Aorta (tissue), 5 donors: ENCODE results near the gene CACNA1D. TPM values are rescaled to one million over a fixed set of nuclear protein-coding genes. Genes with fewer than 3 reads are reported as not detected.

Experiments used
- ATAC-seq: fragments of 200-7000 bp; cut with Tn5 transposase; one replicate; pipeline ENCODE4 v1.9.1; 2022; ENCODE audit warnings: moderate library complexity; ENCODE audit not compliant: low FRiP score
- DNase-seq, 2 donors: peaks; one replicate each; pipeline ENCODE4 v3.0.0-alpha.2; 2020
- H3K27ac ChIP-seq, 2 donors: one replicate each; pipeline ENCODE4 v1.5.1; 2013; ENCODE audit warnings: low read length in 2 of 2, mild to moderate bottlenecking in 2 of 2, moderate library complexity in 2 of 2, control low read depth in 1 of 2, inconsistent platforms in 1 of 2, low read depth in 1 of 2
- H3K27me3 ChIP-seq, 2 donors: one replicate each; pipeline ENCODE4 v1.6.1; 2013; ENCODE audit warnings: control low read depth in 1 of 2, low read length in 1 of 2, mild to moderate bottlenecking in 1 of 2, moderate library complexity in 1 of 2; ENCODE audit not compliant: insufficient read depth in 2 of 2, control insufficient read depth in 1 of 2
- H3K36me3 ChIP-seq, 2 donors: one replicate each; pipeline ENCODE4 v1.6.1; 2013; ENCODE audit warnings: control low read depth in 1 of 2, low read length in 1 of 2, mild to moderate bottlenecking in 1 of 2; ENCODE audit not compliant: insufficient read depth in 2 of 2, control insufficient read depth in 1 of 2
- H3K4me1 ChIP-seq, 2 donors: one replicate each; pipeline ENCODE4 v1.6.1; 2013; ENCODE audit warnings: low read length in 2 of 2, control low read depth in 1 of 2, mild to moderate bottlenecking in 1 of 2, moderate library complexity in 1 of 2; ENCODE audit not compliant: insufficient read depth in 2 of 2, control insufficient read depth in 1 of 2
- H3K4me3 ChIP-seq, 2 donors: one replicate each; pipeline ENCODE4 v1.5.1; 2013; ENCODE audit warnings: low read length in 2 of 2, control low read depth in 1 of 2, mild to moderate bottlenecking in 1 of 2
- H3K9me3 ChIP-seq: one replicate; pipeline ENCODE4 v1.6.1; 2013; ENCODE audit warnings: mild to moderate bottlenecking, low read length; ENCODE audit not compliant: control insufficient read depth
- WGBS, 2 donors: extraction: QIAGEN DNeasy Blood & Tissue Kit; methylation state at CpG; one replicate each; pipeline ENCODE4 v1.1.7; 2013; 5-methylcytosine and 5-hydroxymethylcytosine counted together
- intact Hi-C, 2 donors: fragments of 100-400 bp; cut with DNase I; formaldehyde crosslinking; loops; one replicate each; pipeline versions ENCODE4 v1.14.2 to v1.15.0; 2022
- polyA plus RNA-seq, 2 donors: library from polyadenylated mRNA; stranded (reverse); fragments of 200-250 nt; gene quantifications; one replicate each; pipeline ENCODE4 v1.2.3, GENCODE V29; 2013
- total RNA-seq, 2 donors: library from RNA; stranded (reverse); fragmentation: NEBNext Ultra II Directional; extraction: Animal tissue kit (Norgen Biotek cat#: 25700); gene quantifications; one replicate each; pipeline ENCODE4 v1.2.1, GENCODE V29; 2021
- donor health status: healthy with polysubstance abuse.
- donor health status: Bipolar disorder and iron deficiency.
- donor health status: DM: no; HTN: no; CAD: no.
- donor health status: DM: no; HTN: no; CAD: no.
- donor health status: DM: yes; HTN: yes; CAD: no.

CACNA1D gene
- total and polyA plus RNA-seq, 4 donors: 0.25 to 7.4 (median 0.78) TPM; not detected in 1

- intact Hi-C loops: loop anchor here in 1 of 2 donors (5.0 kb wide), 2 partner anchors 75 to 115 kb away; no protein-coding TSS in a partner anchor
- 58 to 60% methylated on average over 10 of the region's 10 CpGs for WGBS, 2 donors
- ATAC-seq (no peak), DNase-seq (no peak)
- Histone ChIP-seq H3K27me3 (no peaks in the 10 kb centered on the region), H3K4me3 (no peak overlapping the region), H3K27ac (no peak overlapping the region), H3K9me3 (no peaks in the 10 kb centered on the region), H3K36me3 (no peaks in the 10 kb centered on the region), H3K4me1 (peaks cover 0 to 1% of the 10 kb centered on the region in 2 donors)
These were observed 352.4 kb downstream of the CACNA1D start for GRCh38 chr3:53846851-53847155.

DNA sequence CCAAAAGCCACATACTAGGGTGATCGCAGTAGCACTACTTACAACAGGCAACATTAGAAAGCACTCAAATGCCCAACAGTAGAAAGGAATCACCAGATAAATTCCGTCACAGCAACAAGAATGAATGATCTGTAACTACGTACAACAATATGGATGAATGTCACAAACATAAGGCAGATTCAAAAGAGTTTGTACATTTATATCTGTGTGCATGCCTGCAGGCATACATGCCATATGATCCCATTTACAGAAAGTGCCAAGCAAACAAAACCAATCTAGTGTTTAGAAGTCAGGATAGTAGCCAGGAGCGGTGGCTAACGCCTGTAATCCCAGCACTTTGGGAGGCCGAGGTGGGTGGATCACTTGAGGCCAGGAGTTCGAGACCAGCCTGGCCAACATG, 355.5 kb downstream of the CACNA1D start:
- intact Hi-C loops: loop anchor here in 1 of 2 donors (5.0 kb wide), 2 partner anchors 78 to 118 kb away; no protein-coding TSS in a partner anchor
- Histone ChIP-seq H3K4me3 (no peak overlapping the region), H3K36me3 (no peaks in the 10 kb centered on the region), H3K4me1 (peaks cover 0 to 1% of the 10 kb centered on the region in 2 donors), H3K27me3 (no peaks in the 10 kb centered on the region), H3K27ac (no peak overlapping the region), H3K9me3 (no peaks in the 10 kb centered on the region)
- no peak for DNase-seq
- no peak for ATAC-seq
- WGBS, 2 donors: 94 to 97% methylated on average over 7 of the region's 7 CpGs

- ATAC-seq (no peak), DNase-seq (no peak)
- Histone ChIP-seq H3K9me3 (no peaks in the 10 kb centered on the region), H3K27ac (no peak overlapping the region), H3K27me3 (no peaks in the 10 kb centered on the region), H3K4me1 (peaks cover 0 to 1% of the 10 kb centered on the region in 2 donors), H3K36me3 (no peaks in the 10 kb centered on the region), H3K4me3 (no peak overlapping the region)
- intact Hi-C loops: no loop called here
- WGBS, 2 donors: 47 to 49% methylated on average over 5 of the region's 5 CpGs
These were observed 356.5 kb downstream of the CACNA1D start for GRCh38 chr3:53850895-53851294.

- Histone ChIP-seq H3K4me1 (no peaks in the 10 kb centered on the region), H3K36me3 (peaks cover 0 to 2% of the 10 kb centered on the region in 2 donors), H3K9me3 (no peaks in the 10 kb centered on the region), H3K27me3 (no peaks in the 10 kb centered on the region), H3K27ac (no peak overlapping the region), H3K4me3 (no peak overlapping the region)
- 64 to 78% methylated on average over 7 of the region's 7 CpGs for WGBS, 2 donors
- DNase-seq (no peak), ATAC-seq (no peak)
- intact Hi-C loops: no loop called here
These were observed 362.6 kb downstream of the CACNA1D start for GRCh38 chr3:53856964-53857363.

GRCh38 chr3:53858096-53858741, 363.8 kb downstream of the CACNA1D start:
- H3K4me1 ChIP-seq: no peaks in the 10 kb centered on the region
- DNase-seq: no peak
- intact Hi-C loops: no loop called here
- H3K27ac ChIP-seq: no peak overlapping the region
- no peaks in the 10 kb centered on the region for H3K27me3 ChIP-seq
- no peak for ATAC-seq
- peaks cover 0 to 9% of the 10 kb centered on the region in 2 donors for H3K36me3 ChIP-seq
- WGBS, 2 donors: 59 to 78% methylated on average over 7 of the region's 7 CpGs
- no peak overlapping the region for H3K4me3 ChIP-seq
- no peaks in the 10 kb centered on the region for H3K9me3 ChIP-seq

DNA sequence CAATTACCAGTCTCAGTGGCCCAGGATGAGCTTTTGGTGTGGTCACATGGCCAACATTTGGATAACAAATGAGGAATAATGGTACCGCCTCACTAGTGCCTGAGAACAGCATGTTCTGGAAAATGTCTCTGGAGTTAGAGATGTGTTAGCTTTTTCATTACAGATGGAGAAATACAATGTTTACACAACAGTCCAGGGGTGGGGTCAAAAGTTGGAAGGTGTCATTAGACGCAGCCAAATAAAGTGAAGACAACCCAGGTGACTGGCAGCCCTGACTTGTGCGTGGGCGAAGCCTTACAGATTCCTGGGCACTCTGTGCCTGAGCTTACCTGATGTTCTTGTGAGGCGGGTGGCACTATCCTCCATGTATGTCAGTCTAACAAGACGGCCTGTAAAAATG, 364.8 kb downstream of the CACNA1D start:
- Histone ChIP-seq H3K9me3 (no peaks in the 10 kb centered on the region), H3K27ac (no peak overlapping the region), H3K27me3 (no peaks in the 10 kb centered on the region), H3K4me3 (no peak overlapping the region), H3K4me1 (no peaks in the 10 kb centered on the region), H3K36me3 (peaks cover 0 to 9% of the 10 kb centered on the region in 2 donors)
- intact Hi-C loops: no loop called here
- DNase-seq (no peak), ATAC-seq (no peak)
- WGBS, 2 donors: 95 to 96% methylated on average over 6 of the region's 6 CpGs

DNA sequence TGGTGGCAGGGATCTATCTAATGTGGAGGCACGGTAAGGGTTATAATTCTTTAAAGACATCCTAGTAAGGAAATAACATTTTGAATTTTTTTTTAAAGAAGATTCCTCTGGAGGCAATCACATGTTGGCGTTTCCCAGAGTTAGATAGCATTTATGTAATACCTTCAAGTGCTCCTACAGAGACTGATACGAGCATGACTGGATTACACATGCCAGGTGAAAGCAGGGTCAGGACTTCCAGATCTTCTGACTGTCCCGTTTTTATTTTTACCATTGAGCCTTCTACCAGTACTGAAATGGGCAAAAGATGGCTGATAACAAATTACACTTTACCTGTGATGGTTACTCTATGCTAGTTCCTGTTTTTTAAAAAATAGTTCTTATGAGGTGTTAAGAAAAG, 365.8 kb downstream of the CACNA1D start:
- 87 to 88% methylated on average over 4 of the region's 4 CpGs for WGBS, 2 donors
- DNase-seq (no peak), ATAC-seq (no peak)
- Histone ChIP-seq H3K4me1 (no peaks in the 10 kb centered on the region), H3K36me3 (peaks cover 5 to 11% of the 10 kb centered on the region in 2 donors), H3K9me3 (no peaks in the 10 kb centered on the region), H3K27ac (no peak overlapping the region), H3K4me3 (no peak overlapping the region), H3K27me3 (no peaks in the 10 kb centered on the region)
- intact Hi-C loops: no loop called here

GRCh38 chr3:53862241-53862640, 367.8 kb downstream of the CACNA1D start:
- ATAC-seq (no peak), DNase-seq (no peak)
- H3K9me3 ChIP-seq: no peaks in the 10 kb centered on the region
- no peak overlapping the region for H3K4me3 ChIP-seq
- WGBS, 2 donors: 94 to 95% methylated on average over 3 of the region's 3 CpGs
- intact Hi-C loops: no loop called here
- no peaks in the 10 kb centered on the region for H3K4me1 ChIP-seq
- no peaks in the 10 kb centered on the region for H3K27me3 ChIP-seq
- no peak overlapping the region for H3K27ac ChIP-seq
- peaks cover 5 to 11% of the 10 kb centered on the region in 2 donors for H3K36me3 ChIP-seq

DNA sequence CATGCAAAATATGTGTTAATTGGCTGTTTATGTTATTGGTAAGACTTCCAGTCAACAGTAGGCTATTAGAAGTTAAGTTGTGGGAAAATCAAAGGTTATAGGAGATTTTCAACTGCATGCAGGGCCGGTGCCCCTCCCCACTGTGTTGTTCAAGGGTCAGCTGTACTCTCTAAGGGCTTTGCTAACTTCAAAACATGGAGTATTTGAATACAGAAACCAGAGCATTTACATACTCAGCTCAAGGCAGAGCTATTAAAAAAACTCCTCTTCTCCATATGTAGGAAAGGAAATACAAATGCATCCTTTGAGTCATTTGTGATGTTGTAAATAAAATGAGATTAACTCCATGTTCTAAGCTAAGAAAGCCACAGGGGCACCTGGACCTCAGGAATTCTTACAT, 368.7 kb downstream of the CACNA1D start:
- Histone ChIP-seq H3K27me3 (no peaks in the 10 kb centered on the region), H3K36me3 (peaks cover 5 to 15% of the 10 kb centered on the region in 2 donors), H3K4me3 (no peak overlapping the region), H3K4me1 (no peaks in the 10 kb centered on the region), H3K9me3 (no peaks in the 10 kb centered on the region), H3K27ac (no peak overlapping the region)
- no peak for DNase-seq
- no peak for ATAC-seq
- intact Hi-C loops: no loop called here
- 90 to 93% methylated on average over 1 of the region's 1 CpG for whole genome bisulfite sequencing, 2 donors
